Colonic mucosa (tissue), 4 donors: ENCODE data around the gene ZC3H12A. TPM values are rescaled to one million over a fixed set of nuclear protein-coding genes. Genes with fewer than 3 reads are reported as not detected.
"Not testable (repeated sequence)": the region's sequence is repeated elsewhere in the genome, so short reads cannot be mapped to it uniquely, and the experiment has no call there.

ENCODE experiments used
- DNase-seq: peaks from one replicate; pipeline ENCODE4 v3.0.0-alpha.2; 2020
- H3K27ac ChIP-seq: fragments of 200-600 bp; one replicate; pipeline ENCODE4 v1.8.0; 2021
- H3K27me3 ChIP-seq: fragments of 200-600 bp; one replicate; pipeline ENCODE4 v1.8.0; 2021
- H3K36me3 ChIP-seq: fragments of 200-600 bp; one replicate; pipeline ENCODE4 v1.8.0; 2021
- H3K4me1 ChIP-seq: fragments of 200-600 bp; one replicate; pipeline ENCODE4 v1.8.0; 2021; ENCODE audit warnings: mild to moderate bottlenecking
- H3K4me3 ChIP-seq: fragments of 200-600 bp; one replicate; pipeline ENCODE4 v1.8.0; 2021
- H3K9ac ChIP-seq, 2 donors: one replicate each; pipeline ENCODE4 v1.7.0; 2013; ENCODE audit warnings: control low read depth in 2 of 2, low read depth in 2 of 2, low read length in 2 of 2
- H3K9me3 ChIP-seq: fragments of 200-600 bp; one replicate; pipeline ENCODE4 v1.8.0; 2021
- CTCF ChIP-seq: fragments of 200-600 bp; IDR thresholded peaks from one replicate; pipeline ENCODE4 v1.8.0; 2022; ENCODE audit warnings: antibody characterized with exemption, mild to moderate bottlenecking
- intact Hi-C: fragments of 100-400 bp; cut with DNase I; formaldehyde crosslinking; loops from one replicate; pipeline ENCODE4 v1.14.1; 2022
- total RNA-seq, 2 donors: library from RNA; stranded (reverse); fragmentation: NEBNext Ultra II Directional in 1 of 2; extraction: Animal tissue kit (Norgen Biotek cat#: 25700) in 1 of 2; gene quantifications; one replicate each; pipeline ENCODE4 v1.2.1, GENCODE V29; 2021
- donor health status: healthy.
- donor health status: DM: no; HTN: no; CAD: no.
- donor health status: DM: no; HTN: no; CAD: no.

Gene ZC3H12A
- total RNA-seq, 2 donors from 2014 or later = 18.2 to 35.4 TPM

DNA sequence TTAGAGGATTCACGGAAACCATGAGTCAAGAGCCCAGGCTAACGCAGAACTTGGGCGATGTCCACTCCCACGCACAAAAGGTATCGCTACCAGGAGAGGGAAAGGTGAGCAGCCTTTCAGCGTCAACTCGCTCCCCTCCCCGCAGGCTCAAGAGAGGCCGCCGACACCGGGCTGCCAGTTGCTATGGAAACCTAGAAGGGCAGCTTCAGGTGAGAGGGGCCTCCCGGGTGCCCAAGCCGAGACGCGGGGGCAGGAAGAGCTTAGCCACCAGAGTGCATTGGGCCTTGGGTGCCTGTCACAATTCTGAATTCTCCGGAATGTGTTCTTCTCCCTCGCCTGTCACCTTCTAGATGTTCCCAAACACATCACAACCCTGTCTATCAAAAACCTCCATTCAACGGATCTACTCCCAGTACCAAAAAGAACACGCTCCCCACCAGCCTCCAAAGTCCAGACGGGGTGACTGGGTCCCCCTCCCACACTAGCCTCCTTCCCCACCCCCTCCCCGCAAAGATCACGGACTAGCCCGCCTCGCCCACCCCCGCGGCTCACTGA lies 39.5 kb downstream of the ZC3H12A start:
- Histone ChIP-seq H3K27ac (peak overlapping the region; percentile 98), H3K4me1 (peaks cover 6% of the 10 kb centered on the region), H3K27me3 (no peaks in the 10 kb centered on the region), H3K9ac (peak overlapping the region; percentile 77 to 96), H3K4me3 (peak overlapping the region; percentile 75), H3K9me3 (no peaks in the 10 kb centered on the region), H3K36me3 (no peaks in the 10 kb centered on the region)
- DNase-seq = peak; percentile 34
- TF ChIP-seq CTCF = no peak
- intact Hi-C loops = no loop called here

- intact Hi-C loops = no loop called here
These were observed 40.2 kb downstream of the ZC3H12A start, which contains the start of gene MEAF6 for GRCh38 chr1:37514350-37515184. MEAF6 (minus strand) TSS chr1:37514766; CDS start chr1:37514746, 20 bp downstream.

DNA sequence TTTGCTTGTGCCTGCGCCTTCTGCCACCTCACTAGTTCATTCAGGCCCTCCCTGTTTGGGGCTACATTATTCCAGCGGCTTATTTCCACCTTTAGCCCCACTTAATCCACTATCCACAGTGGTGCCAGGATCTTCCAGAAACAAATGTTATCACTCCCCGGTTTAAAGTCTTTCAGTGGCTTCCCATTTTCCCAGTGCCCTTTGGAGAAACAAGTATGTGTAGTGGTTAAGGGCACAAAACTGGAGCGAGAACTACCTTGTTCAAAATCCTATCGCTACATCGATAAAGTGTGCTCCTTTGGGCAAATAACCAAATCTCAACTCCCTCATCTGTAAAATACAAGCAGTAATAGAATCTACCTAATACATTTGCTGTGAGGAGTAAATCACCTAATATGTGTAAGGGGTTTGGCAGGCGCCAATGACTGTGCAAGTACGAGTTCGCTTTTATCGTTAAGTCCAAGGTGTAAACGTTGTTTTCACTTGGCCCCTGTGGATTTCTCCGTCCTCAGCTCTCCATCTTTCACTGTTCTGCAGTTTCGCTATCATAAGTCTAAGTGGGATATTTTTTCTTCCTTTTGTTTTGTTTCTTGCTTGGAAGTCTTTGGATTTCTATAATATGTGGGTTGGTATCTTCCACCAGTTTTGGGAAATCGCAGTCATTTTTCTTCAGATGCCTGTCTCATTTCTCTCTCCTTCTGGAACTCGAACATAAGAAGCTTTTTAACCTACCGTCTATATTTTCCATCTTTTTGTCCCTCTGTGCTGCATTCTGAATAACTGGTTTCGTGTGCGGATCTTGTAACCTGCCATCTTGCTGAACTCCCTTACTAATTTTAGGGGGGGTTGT lies 41.0 kb downstream of the ZC3H12A start:
- Histone ChIP-seq H3K27me3 (no peaks in the 10 kb centered on the region), H3K9me3 (no peaks in the 10 kb centered on the region), H3K36me3 (no peaks in the 10 kb centered on the region), H3K4me1 (peaks cover 6% of the 10 kb centered on the region), H3K4me3 (peak overlapping the region; percentile 75), H3K9ac (peak overlapping the region; percentile 77 to 96), H3K27ac (peak overlapping the region; percentile 98)
- DNase-seq = no peak
- intact Hi-C loops = no loop called here
- no peak for TF ChIP-seq CTCF

More at GRCh38 chr1:37514350-37515184, 40.2 kb downstream of the ZC3H12A start, which contains the start of gene MEAF6:
- Histone ChIP-seq H3K4me3 (peak within 1 kb of the TSS; percentile 75), H3K27ac (peak within 1 kb of the TSS; percentile 98), H3K9me3 (no peaks in the 10 kb centered on the region), H3K4me1 (peaks cover 6% of the 10 kb centered on the region), H3K9ac (peak within 1 kb of the TSS; percentile 77 to 96), H3K27me3 (no peaks in the 10 kb centered on the region), H3K36me3 (no peaks in the 10 kb centered on the region)
- TF ChIP-seq CTCF = peak; percentile 44
- peak; percentile 83 for DNase-seq

DNA sequence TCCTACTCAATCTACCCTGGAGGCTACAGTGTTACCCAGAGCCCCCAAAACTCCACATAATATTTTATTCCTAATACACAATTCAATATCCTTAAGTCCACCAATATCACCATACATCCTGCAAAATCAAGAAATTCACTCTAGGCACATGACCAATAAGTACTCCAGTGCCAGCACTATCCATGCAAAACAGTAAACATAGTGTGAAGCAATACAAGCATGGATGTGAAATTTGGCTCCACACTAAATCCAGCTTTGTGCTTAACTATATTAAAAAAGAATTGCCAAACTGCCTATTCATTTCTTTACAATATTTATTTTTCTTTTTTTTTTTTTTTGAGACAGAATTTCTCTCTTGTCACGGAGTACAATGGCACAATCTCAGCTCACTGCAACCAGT lies 43.2 kb downstream of the ZC3H12A start:
- Histone ChIP-seq H3K4me1 (peaks cover 6% of the 10 kb centered on the region), H3K4me3 (no peak overlapping the region), H3K27ac (no peak overlapping the region), H3K9me3 (no peaks in the 10 kb centered on the region), H3K9ac (no peak overlapping the region), H3K36me3 (no peaks in the 10 kb centered on the region), H3K27me3 (no peaks in the 10 kb centered on the region)
- no peak for TF ChIP-seq CTCF
- no peak for DNase-seq
- intact Hi-C loops = no loop called here

DNA sequence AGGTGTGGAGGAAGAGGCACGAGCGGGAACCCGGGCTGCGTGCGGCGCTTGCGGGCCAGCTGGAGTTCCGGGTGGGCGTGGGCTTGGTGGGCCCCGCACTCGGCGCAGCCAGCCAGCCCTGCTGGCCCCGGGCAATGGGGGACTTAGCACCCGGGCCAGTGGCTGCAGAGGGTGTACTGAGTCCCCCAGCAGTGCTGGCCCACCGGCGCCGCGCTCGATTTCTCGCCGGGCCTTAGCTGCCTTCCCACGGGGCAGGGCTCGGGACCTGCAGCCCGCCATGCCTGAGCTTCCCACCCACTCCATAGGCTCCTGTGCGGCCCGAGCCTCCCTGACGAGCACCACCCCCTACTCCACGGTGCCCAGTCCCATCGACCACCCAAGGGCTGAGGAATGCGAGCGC lies 43.9 kb downstream of the ZC3H12A start:
- H3K9me3 ChIP-seq, H3K9ac ChIP-seq, DNase-seq, H3K36me3 ChIP-seq, intact Hi-C loops, H3K27ac ChIP-seq, H3K4me3 ChIP-seq, H3K27me3 ChIP-seq, H3K4me1 ChIP-seq: not testable (repeated sequence)

DNA sequence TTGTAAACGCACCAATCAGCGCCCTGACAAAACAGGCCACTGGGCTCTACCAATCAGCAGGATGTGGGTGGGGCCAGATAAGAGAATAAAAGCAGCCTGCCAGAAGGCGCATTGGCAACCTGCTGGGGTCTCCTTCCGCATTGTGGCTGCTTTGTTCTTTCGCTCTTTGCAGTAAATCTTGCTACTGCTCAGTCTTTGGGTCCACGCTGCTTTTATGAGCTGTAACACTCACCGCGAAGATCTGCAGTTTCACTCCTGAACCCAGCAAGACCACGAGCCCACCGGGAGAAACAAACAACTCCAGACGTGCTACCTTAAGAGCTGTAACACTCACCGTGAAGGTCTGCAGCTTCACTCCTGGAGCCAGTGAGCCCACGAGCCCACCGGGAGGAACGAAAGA lies 44.5 kb downstream of the ZC3H12A start:
- H3K9me3 ChIP-seq, H3K27me3 ChIP-seq, H3K9ac ChIP-seq, H3K36me3 ChIP-seq, intact Hi-C loops, H3K4me3 ChIP-seq, DNase-seq, H3K27ac ChIP-seq, H3K4me1 ChIP-seq: not testable (repeated sequence)
